Gastrocnemius medialis (tissue), 4 donors: ENCODE measurements around the gene ATG4B. TPM values are rescaled to one million over a fixed set of nuclear protein-coding genes. Genes with fewer than 3 reads are reported as not detected.

Experiments used
- ATAC-seq, 2 donors: fragments of 150-250 bp; one replicate each; pipeline ENCODE4 v1.9.1; 2016
- DNase-seq, 2 donors: peaks; one replicate each; pipeline ENCODE4 v3.0.0-alpha.2; 2019
- H3K27ac ChIP-seq, 4 donors: fragments of 200-600 bp; sonication (generic); 1 replicate in 1 of 4; 2 replicates in 3 of 4; pipeline ENCODE4 v1.5.1; 2016 to 2018; ENCODE audit warnings: mild to moderate bottlenecking in 2 of 4, moderate library complexity in 1 of 4
- H3K27me3 ChIP-seq, 3 donors: fragments of 200-600 bp; sonication (generic) in 2 of 3; 1 replicate in 1 of 3; 2 replicates in 2 of 3; pipeline versions ENCODE4 v1.5.1 to v1.6.0; 2016 to 2019; ENCODE audit warnings: mild to moderate bottlenecking in 1 of 3, moderate library complexity in 1 of 3
- H3K36me3 ChIP-seq, 2 donors: fragments of 200-600 bp; sonication (generic) in 1 of 2; one replicate each; pipeline ENCODE4 v1.5.1; 2017 to 2018
- H3K4me1 ChIP-seq, 2 donors: fragments of 200-600 bp; sonication (generic) in 1 of 2; one replicate each; pipeline ENCODE4 v1.5.1; 2016 to 2017; ENCODE audit warnings: mild to moderate bottlenecking in 2 of 2
- H3K4me3 ChIP-seq, 4 donors: fragments of 200-600 bp; sonication (generic) in 3 of 4; 1 replicate in 1 of 4; 2 replicates in 3 of 4; pipeline ENCODE4 v1.5.1; 2016 to 2019; ENCODE audit warnings: mild to moderate bottlenecking in 2 of 4
- H3K9me3 ChIP-seq, 3 donors: fragments of 200-600 bp; sonication (generic) in 2 of 3; 1 replicate in 1 of 3; 2 replicates in 2 of 3; pipeline ENCODE4 v1.5.1; 2016 to 2019
- POLR2A ChIP-seq, 2 donors: fragments of 450-650 bp; IDR thresholded peaks; one replicate each; pipeline ENCODE4 v1.6.1; 2017; ENCODE audit warnings: antibody characterized with exemption in 2 of 2, mild to moderate bottlenecking in 2 of 2, moderate library complexity in 2 of 2
- in situ Hi-C, 4 donors: fragments of 200-750 bp; cut with MboI; loops; one replicate each; pipeline versions ENCODE4 v1.15.0 to v1.8.0; 2017; ENCODE audit warnings: low sequenced_read_pairs in 4 of 4
- intact Hi-C: fragments of 100-400 bp; cut with DNase I; formaldehyde crosslinking; loops from one replicate; pipeline ENCODE4 v1.15.1; 2023; ENCODE audit warnings: low total_unique reads
- total RNA-seq, 4 donors: library from RNA; depleted of rRNA; stranded (reverse); fragments of >200 nt; gene quantifications; one replicate each; pipeline versions ENCODE4 v1.1.0 to v1.2.3, GENCODE V29; 2016
- TF ChIP-seq, protein P1 (sequence below), 5 experiments: fragments of 450-650 bp in 3 of 5; fragments of 200-600 bp in 2 of 5; sonication (generic) in 2 of 5; IDR thresholded peaks in 4 of 5; conservative IDR thresholded peaks in 1 of 5; 1 replicate in 4 of 5; 2 replicates in 1 of 5; pipeline ENCODE4 v1.5.1; 2016 to 2019; ENCODE audit warnings: antibody characterized with exemption in 5 of 5, mild to moderate bottlenecking in 3 of 5, moderate library complexity in 3 of 5

The ATG4B gene
- total RNA-seq, 4 donors from 2014 or later = 32.0 to 57.5 (median 49.8) TPM

- no peak for TF ChIP-seq POLR2A (IDR thresholded peaks at IDR 0.05)
- TF ChIP-seq, protein P1, sequence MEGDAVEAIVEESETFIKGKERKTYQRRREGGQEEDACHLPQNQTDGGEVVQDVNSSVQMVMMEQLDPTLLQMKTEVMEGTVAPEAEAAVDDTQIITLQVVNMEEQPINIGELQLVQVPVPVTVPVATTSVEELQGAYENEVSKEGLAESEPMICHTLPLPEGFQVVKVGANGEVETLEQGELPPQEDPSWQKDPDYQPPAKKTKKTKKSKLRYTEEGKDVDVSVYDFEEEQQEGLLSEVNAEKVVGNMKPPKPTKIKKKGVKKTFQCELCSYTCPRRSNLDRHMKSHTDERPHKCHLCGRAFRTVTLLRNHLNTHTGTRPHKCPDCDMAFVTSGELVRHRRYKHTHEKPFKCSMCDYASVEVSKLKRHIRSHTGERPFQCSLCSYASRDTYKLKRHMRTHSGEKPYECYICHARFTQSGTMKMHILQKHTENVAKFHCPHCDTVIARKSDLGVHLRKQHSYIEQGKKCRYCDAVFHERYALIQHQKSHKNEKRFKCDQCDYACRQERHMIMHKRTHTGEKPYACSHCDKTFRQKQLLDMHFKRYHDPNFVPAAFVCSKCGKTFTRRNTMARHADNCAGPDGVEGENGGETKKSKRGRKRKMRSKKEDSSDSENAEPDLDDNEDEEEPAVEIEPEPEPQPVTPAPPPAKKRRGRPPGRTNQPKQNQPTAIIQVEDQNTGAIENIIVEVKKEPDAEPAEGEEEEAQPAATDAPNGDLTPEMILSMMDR (IDR thresholded peaks at IDR 0.05 in 4 of 5, conservative IDR thresholded peaks at IDR 0.05 in 1 of 5) = no peak
- intact Hi-C loops (no loop called here), in situ Hi-C loops (no loop called here)
- Histone ChIP-seq H3K9me3 (no peaks in the 10 kb centered on the region), H3K4me3 (no peak overlapping the region), H3K4me1 (peaks cover 0 to 15% of the 10 kb centered on the region in 2 donors), H3K36me3 (peaks cover 0 to 28% of the 10 kb centered on the region in 2 donors), H3K27me3 (no peaks in the 10 kb centered on the region), H3K27ac (no peak overlapping the region)
- DNase-seq (no peak), ATAC-seq (no peak)
Observed at GRCh38 chr2:241649404-241649803, 11.9 kb downstream of the ATG4B start.

DNA sequence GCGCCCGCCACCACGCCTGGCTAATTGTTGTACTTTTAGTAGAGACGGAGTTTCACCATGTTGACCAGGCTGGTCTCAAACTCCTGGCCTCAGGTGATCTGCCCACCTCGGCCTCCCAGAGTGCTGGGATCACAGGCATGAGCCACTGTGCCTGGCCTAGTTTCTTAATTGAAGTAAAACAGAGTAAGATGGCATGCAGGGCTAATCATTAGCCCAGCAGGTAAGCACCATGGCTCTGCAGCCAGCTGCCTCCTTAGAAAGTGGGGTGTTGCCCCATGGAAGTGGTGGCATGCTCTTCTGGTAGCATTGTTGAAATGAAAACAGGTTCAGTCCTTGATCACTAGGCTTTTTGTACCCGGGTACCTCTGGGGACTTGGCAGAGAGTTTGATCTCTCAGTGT lies 12.4 kb downstream of the ATG4B start:
- Histone ChIP-seq H3K36me3 (peaks cover 0 to 33% of the 10 kb centered on the region in 2 donors), H3K27ac (no peak overlapping the region), H3K4me1 (peaks cover 0 to 15% of the 10 kb centered on the region in 2 donors), H3K4me3 (no peak overlapping the region), H3K27me3 (no peaks in the 10 kb centered on the region), H3K9me3 (no peaks in the 10 kb centered on the region)
- no peak for ATAC-seq
- DNase-seq = no peak
- TF ChIP-seq, protein P1 (IDR thresholded peaks at IDR 0.05 in 4 of 5, conservative IDR thresholded peaks at IDR 0.05 in 1 of 5) = no peak
- no peak for TF ChIP-seq POLR2A (IDR thresholded peaks at IDR 0.05)
- in situ Hi-C loops = no loop called here
- intact Hi-C loops = no loop called here

DNA sequence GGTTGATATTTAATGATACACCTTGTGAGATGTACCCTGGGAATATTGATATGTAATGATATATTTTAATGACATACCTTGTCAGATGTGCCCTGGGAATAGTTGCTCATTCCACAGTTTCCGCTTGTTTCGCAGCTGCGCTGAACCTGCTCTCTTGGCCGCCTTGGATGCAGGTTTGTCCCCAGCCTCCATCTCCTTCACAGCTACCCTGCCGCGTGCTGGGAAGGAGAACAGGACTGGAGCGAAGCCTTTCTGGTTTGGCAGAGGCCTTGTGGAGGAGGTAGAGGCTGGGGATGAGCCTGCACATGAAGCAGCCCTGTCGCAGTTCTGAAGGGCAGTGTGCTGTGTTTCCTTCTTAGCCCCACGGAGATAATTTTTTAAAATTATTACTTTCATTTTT lies 14.6 kb downstream of the ATG4B start:
- Histone ChIP-seq H3K4me3 (no peak overlapping the region), H3K27me3 (no peaks in the 10 kb centered on the region), H3K4me1 (peaks cover 0 to 10% of the 10 kb centered on the region in 2 donors), H3K27ac (no peak overlapping the region), H3K36me3 (peaks cover 0 to 52% of the 10 kb centered on the region in 2 donors), H3K9me3 (no peaks in the 10 kb centered on the region)
- intact Hi-C loops (no loop called here), in situ Hi-C loops (no loop called here)
- ATAC-seq (no peak), DNase-seq (no peak)
- TF ChIP-seq, protein P1 (IDR thresholded peaks at IDR 0.05 in 4 of 5, conservative IDR thresholded peaks at IDR 0.05 in 1 of 5) = no peak
- no peak for TF ChIP-seq POLR2A (IDR thresholded peaks at IDR 0.05)

DNA sequence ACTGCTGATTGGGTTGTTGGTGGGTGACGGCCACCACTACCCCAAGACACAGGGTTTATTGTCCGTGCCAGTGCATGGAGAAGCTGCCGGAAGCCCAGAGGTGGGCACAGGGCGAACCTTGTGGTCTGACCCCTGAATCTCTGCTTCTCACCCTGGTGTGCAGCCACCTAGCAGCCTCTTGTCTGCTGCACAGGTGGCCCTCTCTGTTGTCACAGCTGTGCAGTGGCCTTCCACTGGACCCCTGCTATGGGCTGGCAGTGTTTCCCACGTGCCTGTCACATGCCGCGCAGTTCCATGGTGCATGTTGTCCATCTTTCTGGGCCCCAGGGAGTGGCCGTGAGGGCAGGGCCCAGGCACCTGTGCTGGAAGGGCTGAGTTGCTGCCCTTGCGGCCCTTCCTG lies 15.2 kb downstream of the ATG4B start:
- DNase-seq = no peak
- Histone ChIP-seq H3K9me3 (no peaks in the 10 kb centered on the region), H3K4me3 (no peak overlapping the region), H3K27ac (no peak overlapping the region), H3K27me3 (no peaks in the 10 kb centered on the region), H3K36me3 (peaks cover 0 to 58% of the 10 kb centered on the region in 2 donors), H3K4me1 (peaks cover 0 to 10% of the 10 kb centered on the region in 2 donors)
- TF ChIP-seq, protein P1 (IDR thresholded peaks at IDR 0.05 in 4 of 5, conservative IDR thresholded peaks at IDR 0.05 in 1 of 5) = no peak
- no peak for TF ChIP-seq POLR2A (IDR thresholded peaks at IDR 0.05)
- intact Hi-C loops (no loop called here), in situ Hi-C loops (no loop called here)
- no peak for ATAC-seq

DNA sequence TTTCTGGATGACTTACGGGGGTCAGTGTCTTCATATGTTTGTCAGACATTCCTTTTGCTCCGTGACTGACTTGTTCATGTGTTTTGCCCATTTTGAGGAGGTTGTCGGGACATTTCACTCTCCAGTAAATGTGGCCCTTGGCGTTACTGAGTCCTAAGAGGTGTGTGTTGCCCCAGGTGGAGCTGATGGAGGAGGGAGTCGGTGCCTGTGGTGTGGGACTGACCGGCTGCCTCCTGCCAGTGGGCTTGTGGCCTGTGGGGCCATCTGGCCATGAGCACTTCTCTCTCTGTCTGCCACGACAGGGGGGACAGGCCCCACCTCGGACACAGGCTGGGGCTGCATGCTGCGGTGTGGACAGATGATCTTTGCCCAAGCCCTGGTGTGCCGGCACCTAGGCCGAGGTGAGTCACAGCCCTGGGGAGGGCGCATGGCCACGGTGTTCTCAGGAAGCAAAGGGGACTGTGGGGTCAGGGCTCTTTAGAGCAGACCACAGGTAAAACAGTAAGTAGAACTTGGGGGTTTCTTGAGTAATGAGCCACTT lies 15.8 kb downstream of the ATG4B start:
- H3K4me1 ChIP-seq = peaks cover 0 to 10% of the 10 kb centered on the region in 2 donors
- in situ Hi-C loops (no loop called here), intact Hi-C loops (no loop called here)
- peaks cover 0 to 63% of the 10 kb centered on the region in 2 donors for H3K36me3 ChIP-seq
- no peak for TF ChIP-seq POLR2A (IDR thresholded peaks at IDR 0.05)
- TF ChIP-seq, protein P1 (IDR thresholded peaks at IDR 0.05 in 4 of 5, conservative IDR thresholded peaks at IDR 0.05 in 1 of 5) = no peak
- H3K27ac ChIP-seq = no peak overlapping the region
- no peak overlapping the region for H3K4me3 ChIP-seq
- H3K27me3 ChIP-seq = no peaks in the 10 kb centered on the region
- ATAC-seq = no peak
- H3K9me3 ChIP-seq = no peaks in the 10 kb centered on the region
- no peak for DNase-seq
